ENCODE results near the gene DGKD. TPM values are rescaled to one million over a fixed set of nuclear protein-coding genes. Genes with fewer than 3 reads are reported as not detected.

Gene DGKD
- total RNA-seq, 4 donors from 2014 or later, result 26.3 to 41.3 (median 30.4) TPM

GRCh38 chr2:233342301-233342700, 12.0 kb upstream of the DGKD start:
- ATAC-seq, result no peak
- Histone ChIP-seq H3K27ac (no peak overlapping the region), H3K36me3 (no peaks in the 10 kb centered on the region), H3K27me3 (no peaks in the 10 kb centered on the region), H3K4me3 (no peak overlapping the region), H3K9me3 (no peaks in the 10 kb centered on the region), H3K4me1 (no peaks in the 10 kb centered on the region)
- intact Hi-C loops (cut with DNase I; ENCODE audit: low total_unique reads) (no loop called here), in situ Hi-C loops (cut with MboI; ENCODE audit: low sequenced_read_pairs in 4 of 4) (no loop called here)
- no peak for DNase-seq
- TF ChIP-seq POLR2A (IDR thresholded peaks at IDR 0.05) (no peak), CTCF (IDR thresholded peaks at IDR 0.05 in 4 of 5, conservative IDR thresholded peaks at IDR 0.05 in 1 of 5) (no peak)

- Histone ChIP-seq H3K4me1 (no peaks in the 10 kb centered on the region), H3K27ac (no peak overlapping the region), H3K36me3 (no peaks in the 10 kb centered on the region), H3K27me3 (no peaks in the 10 kb centered on the region), H3K4me3 (no peak overlapping the region), H3K9me3 (no peaks in the 10 kb centered on the region)
- intact Hi-C loops (cut with DNase I; ENCODE audit: low total_unique reads), result no loop called here
- TF ChIP-seq CTCF (IDR thresholded peaks at IDR 0.05 in 4 of 5, conservative IDR thresholded peaks at IDR 0.05 in 1 of 5), result no peak
- DNase-seq, result no peak
- in situ Hi-C loops (cut with MboI; ENCODE audit: low sequenced_read_pairs in 4 of 4), result no loop called here
- no peak for ATAC-seq
Measured at GRCh38 chr2:233343171-233343705, 11.1 kb upstream of the DGKD start.

GRCh38 chr2:233346376-233346775, 7.9 kb upstream of the DGKD start:
- intact Hi-C loops (cut with DNase I; ENCODE audit: low total_unique reads), result no loop called here
- no peak for ATAC-seq
- Histone ChIP-seq H3K4me1 (peaks cover 9 to 11% of the 10 kb centered on the region in 2 donors), H3K27me3 (no peaks in the 10 kb centered on the region), H3K36me3 (no peaks in the 10 kb centered on the region), H3K4me3 (no peak overlapping the region), H3K27ac (no peak overlapping the region), H3K9me3 (no peaks in the 10 kb centered on the region)
- DNase-seq, result no peak
- TF ChIP-seq POLR2A (IDR thresholded peaks at IDR 0.05), result no peak
- no peak for TF ChIP-seq CTCF (IDR thresholded peaks at IDR 0.05 in 4 of 5, conservative IDR thresholded peaks at IDR 0.05 in 1 of 5)
- in situ Hi-C loops (cut with MboI; ENCODE audit: low sequenced_read_pairs in 4 of 4), result no loop called here

GRCh38 chr2:233346930-233347329, 7.4 kb upstream of the DGKD start:
- no peak for ATAC-seq
- Histone ChIP-seq H3K36me3 (no peaks in the 10 kb centered on the region), H3K27ac (no peak overlapping the region), H3K9me3 (no peaks in the 10 kb centered on the region), H3K27me3 (no peaks in the 10 kb centered on the region), H3K4me3 (no peak overlapping the region), H3K4me1 (peaks cover 9 to 11% of the 10 kb centered on the region in 2 donors)
- intact Hi-C loops (cut with DNase I; ENCODE audit: low total_unique reads) (no loop called here), in situ Hi-C loops (cut with MboI; ENCODE audit: low sequenced_read_pairs in 4 of 4) (no loop called here)
- DNase-seq, result no peak
- TF ChIP-seq POLR2A (IDR thresholded peaks at IDR 0.05) (no peak), CTCF (IDR thresholded peaks at IDR 0.05 in 4 of 5, conservative IDR thresholded peaks at IDR 0.05 in 1 of 5) (no peak)
